GM19372 (cell line): Measurements from ENCODE around the gene CDC42EP5.
"Not testable (repeated sequence)": the region's sequence is repeated elsewhere in the genome, so short reads cannot be mapped to it uniquely, and the experiment has no call there.

Experiments used
- ATAC-seq: cut with Tn5 transposase; IDR thresholded peaks from one replicate; pipeline ENCODE4 v1.9.1; 2021; ENCODE audit warnings: mild to moderate bottlenecking, low read depth, moderate library complexity; ENCODE audit not compliant: unreplicated experiment

Gene CDC42EP5, protein sequence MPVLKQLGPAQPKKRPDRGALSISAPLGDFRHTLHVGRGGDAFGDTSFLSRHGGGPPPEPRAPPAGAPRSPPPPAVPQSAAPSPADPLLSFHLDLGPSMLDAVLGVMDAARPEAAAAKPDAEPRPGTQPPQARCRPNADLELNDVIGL

DNA sequence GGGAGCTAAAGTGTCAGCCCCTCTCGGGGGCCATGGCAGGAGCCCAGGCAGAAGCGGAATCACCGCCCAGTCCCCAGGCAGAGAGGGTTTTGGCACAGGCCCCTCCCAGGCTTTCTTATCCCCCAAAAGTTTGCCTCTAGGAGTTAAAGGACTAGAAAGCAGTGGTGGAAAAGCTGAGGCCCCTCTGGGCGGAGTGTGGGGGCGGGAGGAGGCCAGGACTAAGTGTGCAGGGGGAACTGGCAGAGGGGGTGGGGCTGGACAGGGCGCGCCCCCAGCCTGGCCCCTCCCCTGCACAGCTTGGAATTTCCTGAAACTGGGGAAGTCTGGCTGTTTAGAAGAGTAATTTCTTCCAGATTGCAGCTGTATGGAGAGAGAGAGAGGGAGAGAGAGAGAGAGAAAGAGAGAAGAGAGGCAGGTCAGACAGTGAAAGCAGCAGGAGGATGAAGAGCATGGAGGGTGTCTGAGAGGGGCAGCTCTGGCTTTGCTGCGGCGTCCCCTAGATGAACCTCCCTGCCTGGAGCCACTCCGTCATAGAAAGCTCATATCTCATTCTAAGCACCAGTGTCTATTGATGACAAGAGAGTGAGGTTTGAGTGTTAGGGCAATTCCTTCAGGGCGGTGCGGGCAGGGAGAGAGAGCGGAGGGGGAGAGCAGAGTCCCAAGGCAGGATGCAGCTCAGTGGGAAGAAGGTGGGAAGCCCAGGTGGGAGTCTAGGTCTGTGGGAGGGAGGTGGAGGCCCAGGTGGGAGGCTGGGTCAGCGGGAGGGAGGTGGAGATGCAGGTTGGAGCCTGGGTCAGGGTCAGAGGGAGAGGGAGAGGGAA is at the start of gene CDC42EP5:
Gene CDC42EP5, minus strand, starts transcription at position 226 of the 821 bp plus-strand sequence. CDS start 7,749 bp downstream, outside the sequence.
- ATAC-seq, result no peak

DNA sequence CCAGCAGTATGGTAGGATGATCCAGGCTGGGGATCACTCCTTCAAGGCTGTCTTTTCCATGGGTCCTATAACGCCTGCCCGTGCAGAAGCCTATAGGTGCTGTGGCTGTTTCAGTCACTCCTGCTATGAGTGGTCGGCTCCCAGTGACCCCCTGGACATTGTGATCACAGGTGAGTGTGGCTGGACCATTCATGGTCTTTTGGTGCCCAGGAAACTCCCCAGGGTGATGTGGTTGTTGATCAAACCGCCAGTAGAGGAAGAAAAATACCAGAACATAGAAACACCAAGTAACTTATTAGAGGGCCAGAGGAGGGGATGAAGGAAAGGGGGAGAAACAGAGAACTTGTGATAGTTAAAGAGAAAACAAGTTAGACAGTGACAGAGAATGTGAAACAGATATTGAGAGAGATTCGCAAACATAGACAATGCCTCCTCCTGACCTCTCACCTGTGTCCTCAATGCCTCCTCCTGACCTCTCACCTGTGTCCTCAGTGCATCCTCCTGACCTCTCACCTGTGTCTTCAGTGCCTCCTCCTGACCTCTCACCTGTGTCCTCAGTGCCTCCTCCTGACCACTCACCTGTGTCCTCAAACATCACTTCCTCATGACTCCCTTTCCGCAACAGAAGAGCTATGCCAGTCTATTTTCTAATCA is 48.9 kb upstream of the CDC42EP5 start:
- ATAC-seq, result no peak

DNA sequence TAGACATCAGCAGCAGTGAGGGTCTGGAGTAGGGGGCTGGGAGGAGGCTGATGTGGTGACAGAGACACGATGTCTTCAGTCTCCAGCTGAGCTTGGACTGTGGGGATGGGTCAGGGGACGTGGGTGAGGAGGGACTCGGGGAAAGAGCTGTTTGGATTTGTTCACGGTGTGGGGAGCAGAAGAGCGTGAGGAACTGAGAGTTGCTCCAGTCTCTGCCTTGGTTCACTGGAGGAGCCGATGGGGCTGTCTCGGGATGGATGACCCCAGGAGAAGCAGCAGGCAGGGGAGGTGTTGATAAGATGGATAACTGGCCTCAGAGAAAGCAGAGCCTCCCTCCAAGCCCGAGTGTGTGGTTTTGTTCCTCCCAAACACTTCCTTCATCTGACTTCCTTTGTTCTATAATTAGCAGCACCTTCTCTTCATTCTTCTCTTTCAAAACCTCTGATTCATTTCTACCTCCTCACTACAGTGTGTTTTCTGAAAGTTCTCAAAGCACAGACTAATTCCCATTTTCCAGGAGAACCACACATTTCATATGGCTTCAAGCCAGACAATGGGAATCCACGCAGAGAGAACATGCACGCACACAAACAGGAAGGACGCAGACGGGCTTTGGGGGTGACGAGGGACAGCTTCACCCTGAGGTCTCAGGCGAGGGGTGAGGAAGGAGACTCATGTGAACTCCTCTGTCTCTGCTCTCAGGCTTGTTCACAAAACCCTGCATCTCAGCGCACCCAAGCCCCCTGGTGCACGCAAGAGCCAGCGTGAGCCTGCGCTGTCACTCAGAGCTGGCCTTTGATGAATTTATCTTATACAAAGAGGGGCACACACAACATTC is 48.1 kb upstream of the CDC42EP5 start:
- no peak for ATAC-seq

DNA sequence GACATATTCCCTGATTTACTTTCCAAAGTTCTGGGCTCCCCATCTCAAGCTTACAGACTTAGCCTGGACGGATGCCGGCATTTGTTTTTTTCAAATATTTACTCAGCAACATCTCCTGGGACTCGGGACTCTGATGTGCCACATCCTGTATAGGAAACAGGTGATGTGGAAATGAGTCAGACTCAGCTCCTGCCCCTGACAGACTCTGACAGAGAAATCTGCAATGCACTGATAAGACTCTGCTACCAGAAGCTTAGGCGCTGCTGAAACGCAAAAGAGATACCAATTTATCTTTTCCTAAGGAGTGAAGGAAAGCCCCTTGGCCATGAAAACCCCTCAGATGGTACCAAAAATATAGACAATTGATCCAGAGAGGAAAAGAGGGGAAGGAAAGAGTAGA is 45.7 kb upstream of the CDC42EP5 start:
- no peak for ATAC-seq

DNA sequence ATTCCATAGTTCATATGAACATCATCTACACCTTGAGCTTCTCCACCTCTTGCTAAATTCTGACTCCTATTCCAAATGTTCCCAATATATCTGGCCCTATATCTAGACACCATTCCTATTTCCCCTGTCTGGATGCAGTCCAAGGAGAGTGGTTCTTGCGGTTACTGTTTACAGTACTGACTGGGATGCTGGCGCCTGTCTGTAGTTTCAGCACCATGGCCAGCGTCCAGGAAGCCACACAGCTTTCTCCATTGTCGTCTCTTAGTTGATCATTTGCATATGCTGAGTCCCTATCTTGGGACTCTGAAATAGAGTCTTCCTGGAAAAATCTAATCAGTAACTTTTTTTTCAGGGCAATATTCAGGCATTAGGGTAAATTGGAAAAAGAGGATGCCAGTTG is 44.4 kb upstream of the CDC42EP5 start:
- ATAC-seq, result no peak

DNA sequence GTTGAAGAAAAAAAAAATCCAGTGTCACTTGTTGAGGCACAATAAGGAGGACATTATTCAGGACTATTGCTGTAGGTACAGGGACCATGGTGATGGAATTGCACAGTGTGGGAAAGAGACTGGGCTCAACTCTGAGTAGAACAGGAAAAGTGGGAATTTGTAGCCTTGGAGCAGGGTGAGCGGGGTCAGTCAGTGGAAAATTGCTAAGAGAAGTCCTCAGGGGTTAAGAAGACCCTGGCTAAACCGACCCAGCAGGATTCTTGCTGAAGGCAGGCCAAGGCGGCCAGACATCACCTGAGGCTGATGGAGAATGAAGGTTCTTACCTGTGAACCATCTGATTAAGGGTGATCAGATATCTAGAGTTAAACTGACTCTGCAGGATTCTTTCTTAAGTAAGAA is 42.1 kb upstream of the CDC42EP5 start:
- no peak for ATAC-seq

DNA sequence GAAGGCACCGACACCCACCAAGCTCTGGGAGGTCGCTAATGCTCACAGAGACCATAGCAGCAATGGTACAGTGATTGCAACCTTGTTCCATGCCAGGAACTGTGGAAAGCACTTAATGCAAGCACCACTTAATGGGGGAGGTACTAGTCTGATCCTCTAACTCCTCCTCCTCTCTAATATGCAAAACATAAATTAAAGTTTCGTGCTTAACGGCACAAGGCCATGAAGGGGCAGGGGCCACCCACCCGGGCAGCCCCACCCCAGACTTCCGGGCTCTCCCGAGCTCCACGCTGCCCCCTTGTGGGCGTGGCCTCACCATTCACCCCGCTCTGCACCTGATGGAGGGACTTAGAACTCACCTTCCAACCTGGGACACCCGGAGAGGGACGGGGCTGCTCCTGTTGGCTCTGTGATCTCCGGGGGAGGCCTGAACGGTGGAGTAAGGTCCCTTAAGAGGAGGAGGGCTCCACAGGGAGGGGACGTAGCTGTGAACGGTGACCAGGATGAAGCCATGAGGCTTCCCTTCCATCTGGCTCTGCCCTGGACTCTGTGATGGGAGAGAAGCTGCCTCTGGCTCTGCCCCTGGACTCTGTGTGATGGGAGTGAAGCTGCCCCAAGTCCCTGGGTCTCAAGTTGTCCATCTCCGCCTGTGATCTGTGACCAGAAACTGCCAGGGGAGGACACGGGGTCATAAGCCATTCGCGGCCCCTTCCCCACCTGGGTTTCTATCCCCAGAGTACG is 36.3 kb upstream of the CDC42EP5 start:
- not testable (repeated sequence) for ATAC-seq

DNA sequence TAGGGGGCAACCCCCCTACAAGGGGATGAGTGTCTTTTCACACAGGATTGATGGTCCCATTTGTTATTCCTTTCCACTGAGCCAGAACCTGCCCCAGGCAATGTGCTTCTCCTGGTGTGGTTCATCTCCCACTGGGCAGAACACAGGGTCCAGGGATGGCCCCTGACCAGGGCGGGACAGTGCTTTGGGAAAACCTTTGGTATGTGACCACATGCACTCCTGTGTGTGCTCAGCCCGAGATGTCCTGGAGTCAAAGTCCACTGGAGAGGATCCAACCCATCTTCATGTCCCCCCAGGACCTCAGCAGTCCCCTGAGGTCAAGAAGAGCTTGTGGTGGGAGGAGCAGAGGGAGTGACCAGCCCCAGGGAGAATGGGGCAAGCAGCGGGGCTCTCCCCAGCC is 35.4 kb upstream of the CDC42EP5 start:
- ATAC-seq, result not testable (repeated sequence)

DNA sequence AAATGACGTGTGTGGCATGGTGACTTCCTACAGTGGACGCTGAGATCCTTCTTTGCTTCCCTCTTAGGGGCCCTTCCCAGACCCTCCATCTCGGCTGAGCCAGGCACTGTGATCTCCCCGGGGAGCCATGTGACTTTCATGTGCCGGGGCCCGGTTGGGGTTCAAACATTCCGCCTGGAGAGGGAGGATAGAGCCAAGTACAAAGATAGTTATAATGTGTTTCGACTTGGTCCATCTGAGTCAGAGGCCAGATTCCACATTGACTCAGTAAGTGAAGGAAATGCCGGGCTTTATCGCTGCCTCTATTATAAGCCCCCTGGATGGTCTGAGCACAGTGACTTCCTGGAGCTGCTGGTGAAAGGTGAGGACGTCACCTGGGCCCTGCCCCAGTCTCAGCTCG is 34.7 kb upstream of the CDC42EP5 start:
- ATAC-seq, result no peak

DNA sequence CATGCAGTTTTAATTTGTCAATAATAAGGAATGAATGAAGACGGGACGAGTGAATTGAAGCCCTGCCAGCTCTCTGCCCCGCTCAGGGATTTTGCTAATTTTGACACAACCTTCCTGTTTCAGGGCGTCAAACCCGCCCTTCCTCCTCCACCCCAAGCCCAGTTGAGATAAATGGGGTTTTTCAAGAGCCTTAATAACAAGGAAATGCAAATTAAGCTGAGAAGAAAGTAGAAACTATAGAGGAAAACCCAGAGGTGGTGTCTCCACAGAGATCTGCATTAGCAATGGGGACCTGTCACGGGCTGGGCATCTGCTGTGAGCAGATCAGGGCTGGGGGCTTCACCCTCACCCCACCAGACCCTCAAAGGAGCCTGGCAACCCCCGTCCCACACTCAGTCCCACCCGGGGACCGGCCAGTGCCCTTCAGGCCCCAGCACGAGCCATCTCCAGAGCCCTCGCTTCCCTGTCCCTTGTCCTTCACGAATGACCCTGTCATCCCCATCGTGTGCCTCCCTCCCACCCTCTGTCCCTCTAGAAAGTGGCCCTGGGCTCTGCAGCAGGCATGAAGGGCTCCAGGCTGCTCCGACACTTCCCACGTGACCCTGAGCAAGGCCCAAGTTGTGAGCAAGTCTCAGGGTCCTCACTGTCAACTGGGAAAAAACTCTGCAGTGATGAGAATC is 34.1 kb upstream of the CDC42EP5 start:
- ATAC-seq, result not testable (repeated sequence)

DNA sequence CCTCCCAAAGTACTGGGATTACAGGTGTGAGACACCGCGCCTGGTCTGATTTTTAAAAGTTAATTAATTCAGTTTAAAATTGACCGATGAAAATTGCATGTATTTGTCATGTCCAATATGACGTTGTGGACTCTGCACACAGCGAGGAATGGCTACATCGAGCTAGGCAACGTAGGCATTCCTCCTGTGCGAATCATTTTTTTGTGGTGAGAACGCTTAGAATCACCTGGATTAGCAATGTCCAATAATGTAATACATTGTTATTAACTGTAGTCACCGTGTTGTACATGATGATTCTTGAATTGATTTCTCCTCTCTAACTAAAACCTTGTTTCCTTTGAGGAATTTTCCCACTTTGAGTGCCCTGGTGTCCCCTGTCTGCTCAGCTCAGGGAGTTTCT is 33.0 kb upstream of the CDC42EP5 start:
- no peak for ATAC-seq

DNA sequence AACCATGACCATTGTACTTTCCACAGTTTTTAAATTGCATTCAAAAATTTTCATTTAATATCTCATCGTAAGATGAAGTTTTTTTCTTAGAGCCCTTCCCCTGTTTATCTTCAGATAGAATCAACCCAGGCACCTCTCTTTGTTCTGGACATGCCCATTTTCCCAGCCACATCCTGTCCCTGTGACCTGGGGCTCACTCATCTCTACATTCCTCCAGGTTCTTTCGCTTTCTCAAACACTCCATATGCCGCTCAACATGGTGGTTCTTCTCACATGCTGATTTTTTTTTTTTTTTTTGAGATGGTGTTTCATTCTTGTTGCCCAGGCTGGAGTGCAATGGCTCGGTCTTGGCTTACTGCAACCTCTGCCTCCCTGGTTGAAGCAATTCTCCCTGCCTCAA is 32.4 kb upstream of the CDC42EP5 start:
- not testable (repeated sequence) for ATAC-seq

DNA sequence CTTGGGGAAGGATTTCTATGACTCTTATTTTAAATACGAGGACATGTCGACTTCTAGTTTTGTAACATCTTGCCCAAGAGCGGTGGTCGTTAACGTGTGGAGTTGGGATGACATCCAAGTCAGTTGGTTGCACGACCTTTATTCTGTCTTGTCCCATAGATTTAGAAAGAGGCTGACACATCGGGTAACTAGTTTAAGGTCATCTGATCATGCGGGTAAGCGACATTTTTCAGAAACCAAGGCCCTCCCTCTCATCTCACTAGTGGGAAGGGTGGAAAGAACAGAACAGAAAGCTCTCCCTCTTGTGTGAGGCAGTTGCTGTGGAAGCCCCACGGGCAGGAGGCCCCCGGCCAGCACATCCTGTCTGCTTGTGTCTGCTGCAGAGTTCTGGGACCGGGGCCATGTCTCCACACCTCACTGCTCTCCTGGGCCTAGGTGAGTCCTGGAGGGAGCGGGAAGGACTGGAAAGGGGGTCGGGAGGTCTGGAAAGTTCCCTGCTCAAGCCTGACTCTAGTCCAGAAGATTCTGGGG is 29.5 kb upstream of the CDC42EP5 start, which contains the start of gene LAIR2:
Gene LAIR2, plus strand, starts transcription at position 314 of the 531 bp plus-strand sequence. Its CDS starts 88 bp downstream, at position 402.
- ATAC-seq, result no peak

DNA sequence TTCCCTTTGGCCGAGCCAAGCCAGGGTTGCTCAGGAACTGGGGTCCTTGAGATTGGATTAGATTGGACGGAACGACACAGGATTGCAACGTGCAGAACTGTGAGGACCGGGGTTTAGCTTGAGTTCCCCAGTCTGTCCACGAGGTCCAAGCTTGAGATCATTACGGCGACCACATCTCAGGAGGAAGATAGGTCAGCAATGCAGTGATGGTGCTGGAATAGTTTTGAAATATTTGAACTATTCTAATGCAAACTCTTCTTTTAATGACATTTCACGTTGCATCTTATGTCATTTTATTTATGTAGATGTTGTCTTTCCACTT is 25.3 kb upstream of the CDC42EP5 start:
- not testable (repeated sequence) for ATAC-seq

DNA sequence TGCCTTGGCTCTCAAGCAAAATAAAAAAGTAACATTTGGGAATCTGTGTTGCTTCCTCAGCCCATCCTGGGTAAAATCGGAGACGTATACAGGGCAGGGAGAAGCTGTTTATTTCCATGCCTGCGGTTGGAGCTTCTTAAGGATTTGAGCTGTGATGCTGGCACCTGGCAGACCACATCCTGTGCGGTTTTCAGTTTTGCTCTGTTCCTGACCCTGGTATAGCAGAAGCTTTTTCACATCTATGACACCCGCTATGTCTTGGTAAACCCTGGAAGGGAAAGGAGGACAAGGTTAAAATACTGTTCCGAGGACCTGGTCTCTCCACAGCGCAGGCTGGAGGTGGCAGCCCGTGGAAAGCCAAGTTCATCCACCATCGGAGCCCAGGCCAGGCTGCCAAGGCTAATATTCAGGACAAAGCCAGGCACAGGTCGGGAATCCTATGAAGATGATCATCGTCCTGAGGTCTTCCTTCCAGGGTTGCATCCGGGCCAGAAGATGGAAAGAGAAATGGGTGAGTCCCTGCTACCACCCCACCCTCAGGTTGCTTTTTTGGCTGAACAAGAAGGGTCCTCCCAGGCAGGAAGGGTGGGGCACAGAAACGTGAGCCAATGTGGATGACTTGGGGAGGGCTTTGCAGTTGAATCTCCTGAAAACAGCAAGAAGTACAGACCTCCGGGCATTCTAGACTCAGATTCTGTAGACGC is 24.8 kb upstream of the CDC42EP5 start:
- ATAC-seq, result not testable (repeated sequence)

DNA sequence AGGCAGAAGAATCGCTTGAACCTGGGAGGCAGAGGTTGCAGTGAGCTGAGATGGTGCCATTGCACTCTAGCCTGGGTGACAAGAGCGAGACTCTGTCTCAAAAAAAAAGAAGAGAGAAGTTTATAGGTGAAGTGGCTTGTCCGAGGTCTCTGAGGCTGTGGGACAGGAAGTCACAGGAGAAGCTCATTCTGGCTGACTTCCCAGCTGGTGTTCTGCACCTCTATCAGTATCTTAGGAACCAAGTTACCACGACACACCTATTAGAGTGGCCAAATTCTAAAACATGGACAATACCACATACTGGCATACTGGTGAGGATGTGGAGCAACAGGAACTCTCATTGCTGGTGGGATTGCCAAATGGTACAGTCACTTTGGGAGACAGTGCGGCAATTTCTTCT is 22.2 kb upstream of the CDC42EP5 start:
- ATAC-seq, result not testable (repeated sequence)

DNA sequence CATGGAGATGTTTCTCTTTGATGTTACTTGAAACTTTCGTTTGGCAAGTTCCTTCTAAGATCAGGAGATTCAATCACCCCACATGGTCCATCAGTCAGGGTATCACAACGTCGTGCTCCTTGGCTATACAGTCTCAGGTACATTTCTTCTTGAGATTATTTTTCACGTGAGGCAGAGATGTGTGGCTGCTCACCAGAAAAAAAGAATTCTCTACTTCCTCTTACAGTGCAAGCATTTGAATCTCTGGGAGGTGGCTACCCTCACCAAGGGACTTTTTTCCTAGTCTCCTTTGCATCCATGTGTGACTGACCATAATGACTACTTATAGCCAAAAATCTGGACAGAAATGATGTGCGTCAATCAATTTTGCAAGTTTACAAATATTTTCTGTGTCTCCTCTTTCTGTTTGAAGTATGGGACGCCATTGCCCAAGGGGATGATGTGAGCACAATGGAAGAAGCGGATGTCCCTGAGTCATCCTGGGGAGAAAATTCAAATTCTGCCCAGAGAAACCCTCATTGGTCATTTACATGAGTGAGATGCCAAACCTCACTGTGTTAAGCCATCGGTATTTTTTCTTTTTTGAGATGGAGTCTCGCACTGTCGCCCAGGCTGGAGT is 21.0 kb upstream of the CDC42EP5 start:
- no peak for ATAC-seq

DNA sequence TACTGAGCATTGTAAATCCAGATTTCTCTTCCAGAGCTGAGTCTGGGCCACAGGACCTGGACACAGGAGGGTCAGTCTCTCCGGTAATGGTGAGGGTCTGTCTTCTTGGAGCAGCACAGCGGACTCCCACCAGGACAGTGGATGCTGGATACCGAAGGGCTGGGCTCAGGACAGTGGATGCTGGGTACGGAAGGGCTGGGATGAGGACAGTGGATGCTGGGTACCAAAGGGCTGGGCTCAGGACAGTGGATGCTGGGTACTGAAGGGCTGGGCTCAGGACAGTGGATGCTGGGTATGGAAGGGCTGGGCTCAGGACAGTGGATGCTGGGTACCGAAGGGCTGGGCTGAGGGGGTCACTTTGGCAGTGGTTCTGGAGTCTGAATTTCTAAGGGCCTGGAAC is 20.0 kb upstream of the CDC42EP5 start:
- ATAC-seq, result not testable (repeated sequence)
